HUES48 (cell line): ENCODE data around the gene PRDM15.

Experiments used
- H3K27ac ChIP-seq: one replicate; pipeline ENCODE4 v1.7.0; 2013; ENCODE audit warnings: low read depth, low read length, inconsistent platforms
- H3K27me3 ChIP-seq: 2 replicates; pipeline ENCODE4 v1.6.1; 2013; ENCODE audit warnings: mild to moderate bottlenecking, low read length; ENCODE audit not compliant: control insufficient read depth, insufficient read depth
- H3K36me3 ChIP-seq: 2 replicates; pipeline ENCODE4 v1.6.1; 2013; ENCODE audit warnings: low read length; ENCODE audit not compliant: control insufficient read depth, insufficient read depth
- H3K4me1 ChIP-seq: 2 replicates; pipeline ENCODE4 v1.6.1; 2013; ENCODE audit warnings: mild to moderate bottlenecking, low read length; ENCODE audit not compliant: control insufficient read depth, insufficient read depth
- H3K4me3 ChIP-seq: 2 replicates; pipeline ENCODE4 v1.5.1; 2013; ENCODE audit warnings: mild to moderate bottlenecking, low read depth, low read length
- H3K9ac ChIP-seq: 2 replicates; pipeline ENCODE4 v1.6.1; 2013; ENCODE audit warnings: mild to moderate bottlenecking, low read depth, low read length, moderate library complexity
- H3K9me3 ChIP-seq: 2 replicates; pipeline ENCODE4 v1.6.1; 2013; ENCODE audit warnings: low read length; ENCODE audit not compliant: control insufficient read depth, insufficient read depth

The PRDM15 gene

GRCh38 chr21:41851090-41851790 lies 27.9 kb downstream of the PRDM15 start:
- no peaks in the 10 kb centered on the region for H3K9me3 ChIP-seq
- no peak overlapping the region for H3K27ac ChIP-seq
- peaks cover 17% of the 10 kb centered on the region for H3K36me3 ChIP-seq
- H3K9ac ChIP-seq: no peak overlapping the region
- H3K4me1 ChIP-seq: no peaks in the 10 kb centered on the region
- no peaks in the 10 kb centered on the region for H3K27me3 ChIP-seq
- H3K4me3 ChIP-seq: no peak overlapping the region

- Histone ChIP-seq H3K27me3 (no peaks in the 10 kb centered on the region), H3K4me3 (no peak overlapping the region), H3K9me3 (no peaks in the 10 kb centered on the region), H3K4me1 (no peaks in the 10 kb centered on the region), H3K36me3 (peaks cover 14% of the 10 kb centered on the region), H3K27ac (no peak overlapping the region), H3K9ac (no peak overlapping the region)
Measured at GRCh38 chr21:41850085-41850484, 29.1 kb downstream of the PRDM15 start.

- Histone ChIP-seq H3K27ac (no peak overlapping the region), H3K27me3 (no peaks in the 10 kb centered on the region), H3K4me1 (no peaks in the 10 kb centered on the region), H3K9ac (no peak overlapping the region), H3K36me3 (peaks cover 4% of the 10 kb centered on the region), H3K4me3 (no peak overlapping the region), H3K9me3 (no peaks in the 10 kb centered on the region)
Measured at GRCh38 chr21:41848958-41849580, 30.1 kb downstream of the PRDM15 start.

GRCh38 chr21:41848533-41848932 lies 30.6 kb downstream of the PRDM15 start:
- H3K36me3 ChIP-seq: no peaks in the 10 kb centered on the region; the same call in 1 of the 2 replicates
- H3K4me1 ChIP-seq: no peaks in the 10 kb centered on the region
- no peak overlapping the region for H3K9ac ChIP-seq
- no peaks in the 10 kb centered on the region for H3K27me3 ChIP-seq
- H3K27ac ChIP-seq: no peak overlapping the region
- H3K4me3 ChIP-seq: no peak overlapping the region
- no peaks in the 10 kb centered on the region for H3K9me3 ChIP-seq

- Histone ChIP-seq H3K36me3 (no peaks in the 10 kb centered on the region), H3K4me1 (no peaks in the 10 kb centered on the region), H3K4me3 (no peak overlapping the region), H3K9ac (no peak overlapping the region), H3K9me3 (no peaks in the 10 kb centered on the region), H3K27me3 (no peaks in the 10 kb centered on the region), H3K27ac (no peak overlapping the region)
Measured at GRCh38 chr21:41847066-41847804, 31.9 kb downstream of the PRDM15 start.

- no peak overlapping the region for H3K4me3 ChIP-seq
- H3K27me3 ChIP-seq: no peaks in the 10 kb centered on the region
- H3K4me1 ChIP-seq: no peaks in the 10 kb centered on the region
- no peak overlapping the region for H3K9ac ChIP-seq
- no peaks in the 10 kb centered on the region for H3K9me3 ChIP-seq
- no peaks in the 10 kb centered on the region for H3K36me3 ChIP-seq
- H3K27ac ChIP-seq: no peak overlapping the region
Measured at GRCh38 chr21:41846536-41846935, 32.6 kb downstream of the PRDM15 start.

- no peak overlapping the region for H3K27ac ChIP-seq
- H3K4me1 ChIP-seq: no peaks in the 10 kb centered on the region
- H3K36me3 ChIP-seq: no peaks in the 10 kb centered on the region
Measured at GRCh38 chr21:41846033-41846317, 33.2 kb downstream of the PRDM15 start.

GRCh38 chr21:41845310-41846032 lies 33.7 kb downstream of the PRDM15 start:
- H3K36me3 ChIP-seq: no peaks in the 10 kb centered on the region
- H3K27me3 ChIP-seq: no peaks in the 10 kb centered on the region
- no peaks in the 10 kb centered on the region for H3K9me3 ChIP-seq
- no peak overlapping the region for H3K27ac ChIP-seq
- no peak overlapping the region for H3K4me3 ChIP-seq
- no peak overlapping the region for H3K9ac ChIP-seq
- no peaks in the 10 kb centered on the region for H3K4me1 ChIP-seq

More at GRCh38 chr21:41846033-41846317, 33.2 kb downstream of the PRDM15 start:
- Histone ChIP-seq H3K27me3 (no peaks in the 10 kb centered on the region), H3K9ac (no peak overlapping the region), H3K9me3 (no peaks in the 10 kb centered on the region), H3K4me3 (no peak overlapping the region)

GRCh38 chr21:41843584-41843983 lies 35.6 kb downstream of the PRDM15 start:
- Histone ChIP-seq H3K27me3 (no peaks in the 10 kb centered on the region), H3K9me3 (no peaks in the 10 kb centered on the region), H3K9ac (no peak overlapping the region), H3K36me3 (no peaks in the 10 kb centered on the region), H3K4me1 (no peaks in the 10 kb centered on the region), H3K27ac (no peak overlapping the region), H3K4me3 (no peak overlapping the region)

GRCh38 chr21:41840880-41841279 lies 38.3 kb downstream of the PRDM15 start:
- Histone ChIP-seq H3K4me1 (peaks cover 13% of the 10 kb centered on the region), H3K9ac (no peak overlapping the region), H3K36me3 (peaks cover 9% of the 10 kb centered on the region; the same call in 1 of the 2 replicates), H3K9me3 (no peaks in the 10 kb centered on the region), H3K4me3 (no peak overlapping the region), H3K27ac (no peak overlapping the region), H3K27me3 (no peaks in the 10 kb centered on the region)
